Mesendoderm (in vitro differentiated cells): ENCODE measurements around the gene ANKRD13A.

Experiments used
- DNase-seq: peaks from one replicate; pipeline ENCODE4 v3.0.0; 2013
- H2AK5ac ChIP-seq: 2 replicates; pipeline ENCODE4 v1.6.1; 2013; ENCODE audit warnings: low read length, inconsistent platforms
- H2BK120ac ChIP-seq: 2 replicates; pipeline ENCODE4 v1.6.1; 2013; ENCODE audit warnings: low read depth, mild to moderate bottlenecking, low read length, moderate library complexity, mixed read lengths
- H2BK15ac ChIP-seq: replicated peaks from 2 replicates; pipeline ENCODE4 v1.6.1; 2013; ENCODE audit warnings: low read depth, mild to moderate bottlenecking, moderate library complexity
- H2BK5ac ChIP-seq: 2 replicates; pipeline ENCODE4 v1.6.1; 2013; ENCODE audit warnings: low read length, inconsistent platforms
- H3K18ac ChIP-seq: 2 replicates; pipeline ENCODE4 v1.6.1; 2013; ENCODE audit warnings: mild to moderate bottlenecking, low read length, mixed read lengths
- H3K23ac ChIP-seq: one replicate; pipeline ENCODE4 v1.6.1; 2013; ENCODE audit warnings: low read length
- H3K27ac ChIP-seq: 2 replicates; pipeline ENCODE4 v1.5.1; 2013; ENCODE audit warnings: low read depth, mild to moderate bottlenecking, inconsistent platforms, low read length, moderate library complexity
- H3K27me3 ChIP-seq: 2 replicates; pipeline ENCODE4 v1.6.1; 2013; ENCODE audit warnings: low read length, control low read depth, mild to moderate bottlenecking, inconsistent platforms; ENCODE audit not compliant: insufficient read depth, poor library complexity
- H3K36me3 ChIP-seq: 2 replicates; pipeline ENCODE4 v1.6.1; 2013; ENCODE audit warnings: low read length, inconsistent platforms; ENCODE audit not compliant: control insufficient read depth, insufficient read depth
- H3K4ac ChIP-seq: one replicate; pipeline ENCODE4 v1.6.1; 2013; ENCODE audit warnings: low read depth, mild to moderate bottlenecking, low read length, moderate library complexity
- H3K4me1 ChIP-seq: 2 replicates; pipeline ENCODE4 v1.6.1; 2013; ENCODE audit warnings: low read depth, low read length, inconsistent platforms; ENCODE audit not compliant: control insufficient read depth
- H3K4me2 ChIP-seq: 2 replicates; pipeline ENCODE4 v1.6.1; 2013; ENCODE audit warnings: low read length
- H3K4me3 ChIP-seq: 2 replicates; pipeline ENCODE4 v1.5.1; 2013; ENCODE audit warnings: mild to moderate bottlenecking, low read length
- H3K56ac ChIP-seq: one replicate; pipeline ENCODE4 v1.6.1; 2013; ENCODE audit warnings: low read length
- H3K79me1 ChIP-seq: 2 replicates; pipeline ENCODE4 v1.6.1; 2013; ENCODE audit warnings: low read length, inconsistent platforms
- H3K79me2 ChIP-seq: 2 replicates; pipeline ENCODE4 v1.6.1; 2013; ENCODE audit warnings: mild to moderate bottlenecking, low read length; ENCODE audit not compliant: control insufficient read depth, insufficient read depth
- H3K9ac ChIP-seq: 2 replicates; pipeline ENCODE4 v1.6.1; 2013; ENCODE audit warnings: low read length, inconsistent platforms
- H4K5ac ChIP-seq: one replicate; pipeline ENCODE4 v1.6.1; 2013; ENCODE audit warnings: low read length
- H4K8ac ChIP-seq: one replicate; pipeline ENCODE4 v1.6.1; 2013; ENCODE audit warnings: low read depth, mild to moderate bottlenecking, control low read depth, low read length, moderate library complexity
- WGBS: extraction: QIAGEN DNeasy Blood & Tissue Kit; methylation state at CpG from one replicate; pipeline ENCODE4 v1.1.7; 2013; ENCODE audit warnings: low lambda C conversion rate, missing lambda C conversion rate; ENCODE audit not compliant: insufficient coverage; ENCODE audit errors: extremely low coverage; 5-methylcytosine and 5-hydroxymethylcytosine counted together

The ANKRD13A gene

GRCh38 chr12:109952873-109953272, 46.4 kb upstream of the ANKRD13A start:
- Histone ChIP-seq H3K27ac (no peak overlapping the region), H4K8ac (no peak overlapping the region)

GRCh38 chr12:109953656-109954055, 45.6 kb upstream of the ANKRD13A start:
- Histone ChIP-seq H3K27me3 (no peaks in the 10 kb centered on the region), H3K4me1 (no peaks in the 10 kb centered on the region), H4K5ac (no peak overlapping the region), H3K4ac (no peak overlapping the region), H3K27ac (no peak overlapping the region), H4K8ac (no peak overlapping the region), H3K4me2 (no peak overlapping the region), H3K36me3 (peaks cover 11% of the 10 kb centered on the region), H2BK5ac (no peak overlapping the region), H3K79me2 (no peaks in the 10 kb centered on the region), H3K56ac (no peak overlapping the region), H3K9ac (no peak overlapping the region), H3K4me3 (no peak overlapping the region), H2BK120ac (no peak overlapping the region), H3K23ac (no peak overlapping the region), H2BK15ac (no peak overlapping the region), H3K18ac (no peak overlapping the region), H3K79me1 (no peaks in the 10 kb centered on the region), H2AK5ac (no peak overlapping the region)
- no CpG with 5 or more reads among the region's 5 CpGs for WGBS
- no peak for DNase-seq

More at GRCh38 chr12:109952873-109953272, 46.4 kb upstream of the ANKRD13A start:
- DNase-seq: no peak
- Histone ChIP-seq H3K9ac (no peak overlapping the region), H3K23ac (no peak overlapping the region), H3K4me2 (no peak overlapping the region), H3K79me1 (no peaks in the 10 kb centered on the region), H2BK15ac (no peak overlapping the region), H3K4me1 (no peaks in the 10 kb centered on the region), H3K27me3 (no peaks in the 10 kb centered on the region), H3K4ac (no peak overlapping the region), H4K5ac (no peak overlapping the region), H3K36me3 (peaks cover 11% of the 10 kb centered on the region), H3K79me2 (no peaks in the 10 kb centered on the region), H3K4me3 (no peak overlapping the region), H3K56ac (no peak overlapping the region), H2AK5ac (no peak overlapping the region), H3K18ac (no peak overlapping the region), H2BK120ac (no peak overlapping the region), H2BK5ac (no peak overlapping the region)
- WGBS: no CpG with 5 or more reads among the region's 8 CpGs

- Histone ChIP-seq H3K23ac (no peak overlapping the region), H2BK120ac (no peak overlapping the region), H3K9ac (no peak overlapping the region), H3K4me1 (no peaks in the 10 kb centered on the region), H3K27me3 (no peaks in the 10 kb centered on the region), H4K8ac (no peak overlapping the region), H3K18ac (no peak overlapping the region), H2BK15ac (no peak overlapping the region), H3K4me2 (no peak overlapping the region), H4K5ac (no peak overlapping the region), H3K27ac (no peak overlapping the region), H2BK5ac (no peak overlapping the region), H2AK5ac (no peak overlapping the region), H3K79me1 (no peaks in the 10 kb centered on the region), H3K56ac (no peak overlapping the region), H3K36me3 (peaks cover 4% of the 10 kb centered on the region), H3K4me3 (no peak overlapping the region), H3K79me2 (no peaks in the 10 kb centered on the region), H3K4ac (no peak overlapping the region)
- WGBS: no CpG with 5 or more reads among the region's 7 CpGs
- no peak for DNase-seq
These were observed 40.9 kb upstream of the ANKRD13A start for GRCh38 chr12:109958374-109958773.

- Histone ChIP-seq H3K79me1 (no peaks in the 10 kb centered on the region), H3K18ac (no peak overlapping the region), H2BK120ac (no peak overlapping the region), H3K4me3 (no peak overlapping the region), H3K36me3 (peaks cover 4% of the 10 kb centered on the region), H3K4me1 (no peaks in the 10 kb centered on the region), H3K27me3 (no peaks in the 10 kb centered on the region), H4K5ac (no peak overlapping the region), H3K9ac (no peak overlapping the region), H3K27ac (no peak overlapping the region), H4K8ac (no peak overlapping the region), H2BK5ac (no peak overlapping the region), H3K4ac (no peak overlapping the region), H3K23ac (no peak overlapping the region), H2AK5ac (no peak overlapping the region), H2BK15ac (no peak overlapping the region), H3K4me2 (no peak overlapping the region), H3K56ac (no peak overlapping the region), H3K79me2 (no peaks in the 10 kb centered on the region)
- no CpG with 5 or more reads among the region's 8 CpGs for WGBS
- no peak for DNase-seq
These were observed 39.7 kb upstream of the ANKRD13A start for GRCh38 chr12:109959411-109960093.

GRCh38 chr12:109961201-109961600, 38.0 kb upstream of the ANKRD13A start:
- Histone ChIP-seq H3K27me3 (no peaks in the 10 kb centered on the region), H3K4me3 (no peak overlapping the region), H4K8ac (no peak overlapping the region), H3K4me1 (no peaks in the 10 kb centered on the region), H3K36me3 (peaks cover 4% of the 10 kb centered on the region), H3K79me1 (no peaks in the 10 kb centered on the region), H3K79me2 (no peaks in the 10 kb centered on the region), H3K4ac (no peak overlapping the region), H3K27ac (no peak overlapping the region), H3K9ac (no peak overlapping the region), H3K56ac (no peak overlapping the region), H2BK5ac (no peak overlapping the region), H3K18ac (no peak overlapping the region), H3K4me2 (no peak overlapping the region), H2BK15ac (no peak overlapping the region), H2BK120ac (no peak overlapping the region), H2AK5ac (no peak overlapping the region), H3K23ac (no peak overlapping the region), H4K5ac (no peak overlapping the region)
- no peak for DNase-seq
- no CpG with 5 or more reads among the region's 14 CpGs for WGBS

GRCh38 chr12:109961612-109962011, 37.6 kb upstream of the ANKRD13A start:
- Histone ChIP-seq H3K79me2 (no peaks in the 10 kb centered on the region), H3K4me2 (no peak overlapping the region), H2BK120ac (no peak overlapping the region), H3K27ac (no peak overlapping the region), H3K4me3 (no peak overlapping the region), H3K36me3 (peaks cover 4% of the 10 kb centered on the region), H2AK5ac (no peak overlapping the region), H4K5ac (no peak overlapping the region), H3K27me3 (no peaks in the 10 kb centered on the region), H3K9ac (no peak overlapping the region), H3K79me1 (no peaks in the 10 kb centered on the region), H2BK15ac (no peak overlapping the region), H3K4ac (no peak overlapping the region), H2BK5ac (no peak overlapping the region), H3K18ac (no peak overlapping the region), H4K8ac (no peak overlapping the region), H3K23ac (no peak overlapping the region), H3K4me1 (no peaks in the 10 kb centered on the region), H3K56ac (no peak overlapping the region)
- no peak for DNase-seq
- no CpG with 5 or more reads among the region's 6 CpGs for WGBS
